OCI-LY1 (cell line): Measurements from ENCODE around the gene RAMP3.
"Not testable (repeated sequence)": the region's sequence is repeated elsewhere in the genome, so short reads cannot be mapped to it uniquely, and the experiment has no call there.

Source experiments
- H2AFZ ChIP-seq: fragments of 200-600 bp; sonication (generic), shearing (Covaris generic); 2 replicates; pipeline ENCODE4 v1.6.0; 2014; ENCODE audit warnings: antibody characterized with exemption, mild to moderate bottlenecking, low read length
- H3F3A ChIP-seq: fragments of 200-600 bp; sonication (generic), shearing (Covaris generic); 2 replicates; pipeline ENCODE4 v1.6.0; 2014; ENCODE audit warnings: mild to moderate bottlenecking, antibody characterized with exemption, low read length, moderate library complexity; ENCODE audit not compliant: insufficient read depth
- H3K27ac ChIP-seq: fragments of 200-600 bp; sonication (generic); 2 replicates; pipeline ENCODE4 v1.5.1; 2014; ENCODE audit warnings: low read length, mixed run types, mild to moderate bottlenecking, low read depth; ENCODE audit not compliant: poor library complexity, severe bottlenecking
- H3K27me3 ChIP-seq: fragments of 200-600 bp; sonication (generic); 2 replicates; pipeline ENCODE4 v1.6.0; 2014; ENCODE audit warnings: antibody characterized with exemption, mild to moderate bottlenecking, low read length, moderate library complexity; ENCODE audit not compliant: insufficient read depth
- H3K36me3 ChIP-seq: fragments of 200-600 bp; sonication (generic); 2 replicates; pipeline ENCODE4 v1.6.1; 2014; ENCODE audit warnings: mild to moderate bottlenecking, antibody characterized with exemption, low read length, moderate library complexity, mixed read lengths; ENCODE audit not compliant: insufficient read depth
- H3K4me1 ChIP-seq: fragments of 200-600 bp; sonication (generic); 2 replicates; pipeline ENCODE4 v1.5.1; 2014; ENCODE audit warnings: mild to moderate bottlenecking, low read length, moderate library complexity; ENCODE audit not compliant: insufficient read depth, severe bottlenecking
- H3K4me2 ChIP-seq: fragments of 200-600 bp; sonication (generic), shearing (Covaris generic); 2 replicates; pipeline ENCODE4 v1.6.1; 2014; ENCODE audit warnings: low read length
- H3K4me3 ChIP-seq: fragments of 200-600 bp; sonication (generic); 2 replicates; pipeline ENCODE4 v1.5.1; 2014; ENCODE audit warnings: low read length, low read depth, mild to moderate bottlenecking, mixed read lengths; ENCODE audit not compliant: poor library complexity, severe bottlenecking
- H3K79me2 ChIP-seq: fragments of 200-600 bp; shearing (Covaris generic); 2 replicates; pipeline ENCODE4 v1.6.1; 2016; ENCODE audit warnings: mixed run types, low read length, mixed read lengths; ENCODE audit not compliant: insufficient read depth
- H3K9ac ChIP-seq: fragments of 200-600 bp; sonication (generic), shearing (Covaris generic); 2 replicates; pipeline ENCODE4 v1.6.1; 2014; ENCODE audit warnings: mild to moderate bottlenecking, low read length, mixed read lengths
- H3K9me2 ChIP-seq: fragments of 200-600 bp; sonication (generic), shearing (Covaris generic); 2 replicates; pipeline ENCODE4 v1.6.1; 2014; ENCODE audit warnings: low read depth, mild to moderate bottlenecking, low read length, mixed read lengths
- H3K9me3 ChIP-seq: fragments of 200-600 bp; shearing (Covaris generic); 2 replicates; pipeline ENCODE4 v1.6.1; 2014; ENCODE audit warnings: low read length, mixed read lengths
- H4K20me1 ChIP-seq: fragments of 200-600 bp; sonication (generic), shearing (Covaris generic); 2 replicates; pipeline ENCODE4 v1.6.0; 2016; ENCODE audit warnings: mild to moderate bottlenecking, low read length; ENCODE audit not compliant: insufficient read depth
- CTCF ChIP-seq: fragments of 200-600 bp; sonication (generic), shearing (Covaris generic); IDR thresholded peaks from 2 replicates; pipeline ENCODE4 v1.5.1; 2017; ENCODE audit warnings: mild to moderate bottlenecking, antibody characterized with exemption, low read length, moderate library complexity, mixed read lengths
- EZH2 ChIP-seq: fragments of 200-600 bp; sonication (generic), shearing (Covaris generic); IDR thresholded peaks from 2 replicates; pipeline ENCODE4 v1.8.0; 2017; ENCODE audit warnings: borderline replicate concordance, mixed run types, mild to moderate bottlenecking, antibody characterized with exemption, low read length, moderate library complexity, mixed read lengths

RAMP3 gene

GRCh38 chr7:45112648-45113047, 44.9 kb upstream of the RAMP3 start:
- H3K79me2 ChIP-seq, result peaks cover 37% of the 10 kb centered on the region
- TF ChIP-seq CTCF (no peak), EZH2 (no peak)
- H3K4me2 ChIP-seq, result peak overlapping the region; percentile 67
- H3K4me1 ChIP-seq, result peaks cover 40% of the 10 kb centered on the region
- H3K9ac ChIP-seq, result no peak overlapping the region; the same call in 1 of the 2 replicates
- H3K9me3 ChIP-seq, result no peaks in the 10 kb centered on the region
- no peaks in the 10 kb centered on the region; the same call in 1 of the 2 replicates for H4K20me1 ChIP-seq
- H3K36me3 ChIP-seq, result peaks cover 24% of the 10 kb centered on the region
- H3F3A ChIP-seq, result peaks cover 5% of the 10 kb centered on the region; the same call in 1 of the 2 replicates
- no peak overlapping the region for H3K27ac ChIP-seq
- H3K27me3 ChIP-seq, result peaks cover 15% of the 10 kb centered on the region; the same call in 1 of the 2 replicates
- peak overlapping the region; percentile 81 for H3K4me3 ChIP-seq
- H2AFZ ChIP-seq, result no peak overlapping the region
- H3K9me2 ChIP-seq, result no peaks in the 10 kb centered on the region

- H3K27me3 ChIP-seq, result peaks cover 15% of the 10 kb centered on the region; the same call in 1 of the 2 replicates
- peaks cover 21% of the 10 kb centered on the region for H3K79me2 ChIP-seq
- H3K27ac ChIP-seq, H3K9me2 ChIP-seq, H3K9me3 ChIP-seq, H2AFZ ChIP-seq, H3K4me2 ChIP-seq, H3K36me3 ChIP-seq, H3F3A ChIP-seq, H3K9ac ChIP-seq, H3K4me3 ChIP-seq, H4K20me1 ChIP-seq: not testable (repeated sequence)
- H3K4me1 ChIP-seq, result peaks cover 24% of the 10 kb centered on the region
Measured at GRCh38 chr7:45114257-45114656, 43.3 kb upstream of the RAMP3 start.

GRCh38 chr7:45114926-45115325, 42.7 kb upstream of the RAMP3 start:
- Histone ChIP-seq H3K27ac (no peak overlapping the region), H3K79me2 (peaks cover 14% of the 10 kb centered on the region), H3K9ac (no peak overlapping the region)

More at GRCh38 chr7:45114926-45115325, 42.7 kb upstream of the RAMP3 start:
- no peaks in the 10 kb centered on the region for H3K9me3 ChIP-seq
- H3F3A ChIP-seq, result peaks cover 5% of the 10 kb centered on the region; the same call in 1 of the 2 replicates
- H4K20me1 ChIP-seq, result no peaks in the 10 kb centered on the region
- H3K4me3 ChIP-seq, result no peak overlapping the region
- H3K4me1 ChIP-seq, result peaks cover 17% of the 10 kb centered on the region
- H2AFZ ChIP-seq, result no peak overlapping the region
- no peaks in the 10 kb centered on the region for H3K9me2 ChIP-seq
- peaks cover 3% of the 10 kb centered on the region; the same call in 1 of the 2 replicates for H3K36me3 ChIP-seq
- no peak overlapping the region for H3K4me2 ChIP-seq
- H3K27me3 ChIP-seq, result peaks cover 15% of the 10 kb centered on the region; the same call in 1 of the 2 replicates
- TF ChIP-seq EZH2, result no peak
- TF ChIP-seq CTCF, result no peak
